Activated CD4-positive, CD25-positive, alpha-beta regulatory T cell treated with anti-CD3 and anti-CD28 coated beads, Interleukin-2, amount 50 U/mL, for 24 hours (primary cell): ENCODE data around the gene HMGB2.

Experiments
- ATAC-seq, 2 donors: fragments of 150-1000 bp; cut with Tn5 transposase; one replicate each; pipeline ENCODE4 v1.10.0; 2021; ENCODE audit warnings: mild to moderate bottlenecking in 1 of 2, moderate library complexity in 1 of 2

The HMGB2 gene

DNA sequence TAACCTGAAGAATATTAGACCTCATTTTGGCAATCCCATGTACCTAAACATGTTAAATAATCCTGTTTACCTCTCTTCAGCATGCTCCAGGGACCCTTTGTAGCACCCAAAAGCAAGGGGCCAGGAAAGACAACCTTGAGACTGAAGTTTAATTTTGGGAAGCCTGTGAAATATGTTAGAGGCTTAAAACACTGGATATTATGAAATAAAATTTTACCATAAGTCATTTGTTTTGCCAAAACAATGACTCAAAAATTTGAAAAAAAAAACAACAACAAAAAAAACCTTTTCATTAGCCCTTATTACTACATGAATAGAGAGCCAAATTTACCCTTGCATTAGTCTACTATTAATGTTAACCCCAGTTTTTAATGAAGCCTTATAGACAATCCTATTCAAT, 49.7 kb downstream of the HMGB2 start:
- no peak for ATAC-seq

- no peak for ATAC-seq
These were observed 51.5 kb downstream of the HMGB2 start for GRCh38 chr4:173282626-173283025.

DNA sequence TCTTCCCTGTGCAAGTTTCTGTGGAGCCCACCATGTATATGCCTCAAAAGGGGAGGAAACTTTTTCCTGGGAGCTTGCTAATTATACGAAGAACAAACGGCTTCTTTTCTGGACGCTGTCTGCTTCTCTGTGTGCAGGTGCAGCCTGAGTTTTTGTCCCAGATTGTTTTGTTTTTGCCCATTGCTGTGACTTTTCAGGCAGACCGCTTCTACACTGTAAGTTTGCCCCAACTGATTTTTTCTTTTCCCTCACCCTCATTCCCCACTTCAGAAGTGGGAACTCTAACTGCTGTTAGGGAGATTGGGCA, 51.9 kb downstream of the HMGB2 start:
- ATAC-seq, result no peak

- no peak for ATAC-seq
These were observed 52.5 kb downstream of the HMGB2 start for GRCh38 chr4:173281406-173282255.
